Sigmoid colon (tissue), 4 donors: ENCODE results near the gene STK10.

Source experiments
- EP300 ChIP-seq, 4 donors: sonication (generic); formaldehyde crosslinking; IDR thresholded peaks; one replicate each; pipeline ENCODE4 v1.6.1; 2017; ENCODE audit warnings: antibody characterized with exemption in 4 of 4
- POLR2A ChIP-seq, 2 donors: fragments of 450-650 bp; IDR thresholded peaks; one replicate each; pipeline ENCODE4 v1.6.1; 2016; ENCODE audit warnings: antibody characterized with exemption in 2 of 2, mild to moderate bottlenecking in 2 of 2, moderate library complexity in 2 of 2
- POLR2AphosphoS5 ChIP-seq, 4 donors: sonication (generic); formaldehyde crosslinking; IDR thresholded peaks; one replicate each; pipeline ENCODE4 v1.6.1; 2017; ENCODE audit warnings: antibody characterized with exemption in 4 of 4
- TF ChIP-seq, protein P1 (sequence below), 4 experiments: fragments of 450-650 bp in 3 of 4; fragments of 200-600 bp in 1 of 4; IDR thresholded peaks; one replicate each; pipeline ENCODE4 v1.5.1; 2016 to 2019; ENCODE audit warnings: antibody characterized with exemption in 4 of 4, mild to moderate bottlenecking in 3 of 4, moderate library complexity in 2 of 4

DNA sequence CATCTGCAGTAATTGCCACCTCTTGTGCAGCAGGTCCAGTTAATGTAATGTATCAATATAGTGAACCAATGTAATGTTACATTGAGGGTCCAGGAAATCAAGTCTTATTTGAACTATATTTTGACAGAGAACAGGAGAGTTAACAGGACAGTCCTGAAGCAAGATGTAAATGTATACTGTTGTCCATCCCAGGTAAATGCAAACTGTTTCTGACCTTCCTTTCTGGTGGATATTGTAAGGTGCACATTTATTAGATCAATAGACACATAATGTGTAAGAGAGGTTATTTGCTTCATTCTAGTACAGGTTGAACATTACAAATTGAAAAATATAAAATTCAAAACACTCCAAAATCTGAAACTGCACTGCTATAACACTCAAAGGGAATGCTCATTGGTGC, 158.1 kb downstream of the STK10 start:
- TF ChIP-seq, protein P1, sequence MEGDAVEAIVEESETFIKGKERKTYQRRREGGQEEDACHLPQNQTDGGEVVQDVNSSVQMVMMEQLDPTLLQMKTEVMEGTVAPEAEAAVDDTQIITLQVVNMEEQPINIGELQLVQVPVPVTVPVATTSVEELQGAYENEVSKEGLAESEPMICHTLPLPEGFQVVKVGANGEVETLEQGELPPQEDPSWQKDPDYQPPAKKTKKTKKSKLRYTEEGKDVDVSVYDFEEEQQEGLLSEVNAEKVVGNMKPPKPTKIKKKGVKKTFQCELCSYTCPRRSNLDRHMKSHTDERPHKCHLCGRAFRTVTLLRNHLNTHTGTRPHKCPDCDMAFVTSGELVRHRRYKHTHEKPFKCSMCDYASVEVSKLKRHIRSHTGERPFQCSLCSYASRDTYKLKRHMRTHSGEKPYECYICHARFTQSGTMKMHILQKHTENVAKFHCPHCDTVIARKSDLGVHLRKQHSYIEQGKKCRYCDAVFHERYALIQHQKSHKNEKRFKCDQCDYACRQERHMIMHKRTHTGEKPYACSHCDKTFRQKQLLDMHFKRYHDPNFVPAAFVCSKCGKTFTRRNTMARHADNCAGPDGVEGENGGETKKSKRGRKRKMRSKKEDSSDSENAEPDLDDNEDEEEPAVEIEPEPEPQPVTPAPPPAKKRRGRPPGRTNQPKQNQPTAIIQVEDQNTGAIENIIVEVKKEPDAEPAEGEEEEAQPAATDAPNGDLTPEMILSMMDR (IDR thresholded peaks at IDR 0.05), result no peak
- TF ChIP-seq EP300 (IDR thresholded peaks at IDR 0.05), result no peak
- TF ChIP-seq POLR2AphosphoS5 (IDR thresholded peaks at IDR 0.05), result no peak
- no peak for TF ChIP-seq POLR2A (IDR thresholded peaks at IDR 0.05)
